K562 (cell line): ENCODE data around the gene RERE.
A peak's percentile ranks its signal among the peaks of the same experiment; 100 is the strongest.

Experiments
- BCLAF1 ChIP-seq, 2 experiments: fragments of 450-650 bp in 1 of 2; IDR thresholded peaks; 2 replicates each; pipeline ENCODE4 v1.6.1; 2011 to 2017; ENCODE audit warnings: low read depth in 2 of 2, antibody characterized with exemption in 1 of 2, borderline replicate concordance in 1 of 2, low read length in 1 of 2, mild to moderate bottlenecking in 1 of 2, mixed read lengths in 1 of 2; ENCODE audit not compliant: control insufficient read depth in 1 of 2
- FUS ChIP-seq: fragments of 200-400 bp; formaldehyde crosslinking; optimal IDR thresholded peaks from 2 replicates; pipeline ENCODE3; 2017; ENCODE audit warnings: low read depth, low read length
- HIVEP1 ChIP-seq: fragments of 250-450 bp; sonication (Bioruptor Pico); IDR thresholded peaks from 2 replicates; pipeline ENCODE4 v1.4.0; 2020; ENCODE audit warnings: mild to moderate bottlenecking
- LCOR ChIP-seq: sonication (generic); formaldehyde crosslinking; IDR thresholded peaks from 2 replicates; pipeline ENCODE4 v1.8.0; 2022; ENCODE audit warnings: mild to moderate bottlenecking, missing genetic modification reagents
- POLR2AphosphoS5 ChIP-seq: IDR thresholded peaks from 2 replicates; pipeline ENCODE4 v1.6.1; 2011; ENCODE audit warnings: mild to moderate bottlenecking, low read depth, low read length, moderate library complexity; ENCODE audit not compliant: control insufficient read depth, insufficient read depth
- TCF7 ChIP-seq: sonication (generic); IDR thresholded peaks from 2 replicates; pipeline ENCODE4 v1.6.1; 2016; ENCODE audit warnings: antibody characterized with exemption, borderline replicate concordance
- ZNF512 ChIP-seq: IDR thresholded peaks from 2 replicates; pipeline ENCODE4 v1.6.1; 2016; ENCODE audit warnings: missing genetic modification characterization, missing compliant biosample characterization
- TF ChIP-seq, protein P1 (sequence below): IDR thresholded peaks from 3 replicates; pipeline ENCODE4 v1.6.1; 2011; ENCODE audit warnings: borderline replicate concordance, mild to moderate bottlenecking, moderate library complexity; ENCODE audit not compliant: insufficient read length; ENCODE audit errors: extremely low read depth
- TF ChIP-seq, protein P2 (sequence below), 3 experiments: IDR thresholded peaks in 2 of 3; conservative IDR thresholded peaks in 1 of 3; 2 replicates each; pipeline ENCODE4 v1.5.1; 2011 to 2012; ENCODE audit warnings: low read length in 3 of 3, mild to moderate bottlenecking in 3 of 3, control low read depth in 2 of 3, improper control_type of control experiment in 1 of 3, inconsistent platforms in 1 of 3, low read depth in 1 of 3, mixed read lengths in 1 of 3, moderate library complexity in 1 of 3; ENCODE audit not compliant: insufficient read depth in 2 of 3
- TF ChIP-seq, protein P3 (sequence below): fragments of 450-650 bp; IDR thresholded peaks from 2 replicates; pipeline ENCODE4 v1.7.1; 2018; ENCODE audit warnings: mild to moderate bottlenecking, low read depth; ENCODE audit not compliant: partially characterized antibody

DNA sequence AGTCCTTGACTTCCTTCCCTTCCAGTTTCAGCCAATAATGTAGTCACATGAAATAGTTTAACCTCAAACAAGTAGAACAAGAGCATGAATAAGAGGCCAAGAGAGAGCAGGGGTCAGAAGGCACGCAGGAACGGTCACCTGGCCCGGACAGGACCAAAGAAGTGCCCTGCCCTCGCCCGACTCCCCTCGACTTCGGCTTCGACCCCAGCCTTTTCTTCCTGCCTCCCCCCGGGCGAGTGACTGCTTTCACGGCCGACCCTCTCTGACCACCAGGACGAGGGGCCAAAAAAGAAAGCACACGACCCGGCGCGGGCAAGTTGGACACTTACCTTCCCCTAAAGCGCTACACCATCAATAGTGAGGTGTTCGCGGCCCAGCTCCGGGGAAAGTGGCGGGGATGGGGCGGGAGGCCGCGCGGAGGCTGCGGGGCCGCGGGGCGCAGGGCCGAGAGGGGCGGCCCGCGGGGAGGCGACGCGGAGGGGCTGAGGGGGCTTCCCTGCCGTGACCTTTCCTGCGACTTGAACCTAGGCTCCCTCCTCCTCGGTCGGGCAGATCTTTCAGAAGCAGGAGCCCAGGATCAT, 519 bp downstream of the RERE start:
- TF ChIP-seq FUS (peak; percentile 24), HIVEP1 (no peak), POLR2AphosphoS5 (no peak), TCF7 (no peak), BCLAF1 (IDR thresholded peaks at IDR 0.05; ENCODE audit: borderline replicate concordance in 1 of 2, control insufficient read depth in 1 of 2, low read depth in 2 of 2, low read length in 1 of 2) (no peak), LCOR (CRISPR knock-in tag) (0 out of 2 replicates have a peak, but pooled peaks have one; percentile 7), ZNF512 (tag) (no peak)
- TF ChIP-seq, protein P1, sequence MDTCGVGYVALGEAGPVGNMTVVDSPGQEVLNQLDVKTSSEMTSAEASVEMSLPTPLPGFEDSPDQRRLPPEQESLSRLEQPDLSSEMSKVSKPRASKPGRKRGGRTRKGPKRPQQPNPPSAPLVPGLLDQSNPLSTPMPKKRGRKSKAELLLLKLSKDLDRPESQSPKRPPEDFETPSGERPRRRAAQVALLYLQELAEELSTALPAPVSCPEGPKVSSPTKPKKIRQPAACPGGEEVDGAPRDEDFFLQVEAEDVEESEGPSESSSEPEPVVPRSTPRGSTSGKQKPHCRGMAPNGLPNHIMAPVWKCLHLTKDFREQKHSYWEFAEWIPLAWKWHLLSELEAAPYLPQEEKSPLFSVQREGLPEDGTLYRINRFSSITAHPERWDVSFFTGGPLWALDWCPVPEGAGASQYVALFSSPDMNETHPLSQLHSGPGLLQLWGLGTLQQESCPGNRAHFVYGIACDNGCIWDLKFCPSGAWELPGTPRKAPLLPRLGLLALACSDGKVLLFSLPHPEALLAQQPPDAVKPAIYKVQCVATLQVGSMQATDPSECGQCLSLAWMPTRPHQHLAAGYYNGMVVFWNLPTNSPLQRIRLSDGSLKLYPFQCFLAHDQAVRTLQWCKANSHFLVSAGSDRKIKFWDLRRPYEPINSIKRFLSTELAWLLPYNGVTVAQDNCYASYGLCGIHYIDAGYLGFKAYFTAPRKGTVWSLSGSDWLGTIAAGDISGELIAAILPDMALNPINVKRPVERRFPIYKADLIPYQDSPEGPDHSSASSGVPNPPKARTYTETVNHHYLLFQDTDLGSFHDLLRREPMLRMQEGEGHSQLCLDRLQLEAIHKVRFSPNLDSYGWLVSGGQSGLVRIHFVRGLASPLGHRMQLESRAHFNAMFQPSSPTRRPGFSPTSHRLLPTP = no peak
- TF ChIP-seq, protein P2, sequence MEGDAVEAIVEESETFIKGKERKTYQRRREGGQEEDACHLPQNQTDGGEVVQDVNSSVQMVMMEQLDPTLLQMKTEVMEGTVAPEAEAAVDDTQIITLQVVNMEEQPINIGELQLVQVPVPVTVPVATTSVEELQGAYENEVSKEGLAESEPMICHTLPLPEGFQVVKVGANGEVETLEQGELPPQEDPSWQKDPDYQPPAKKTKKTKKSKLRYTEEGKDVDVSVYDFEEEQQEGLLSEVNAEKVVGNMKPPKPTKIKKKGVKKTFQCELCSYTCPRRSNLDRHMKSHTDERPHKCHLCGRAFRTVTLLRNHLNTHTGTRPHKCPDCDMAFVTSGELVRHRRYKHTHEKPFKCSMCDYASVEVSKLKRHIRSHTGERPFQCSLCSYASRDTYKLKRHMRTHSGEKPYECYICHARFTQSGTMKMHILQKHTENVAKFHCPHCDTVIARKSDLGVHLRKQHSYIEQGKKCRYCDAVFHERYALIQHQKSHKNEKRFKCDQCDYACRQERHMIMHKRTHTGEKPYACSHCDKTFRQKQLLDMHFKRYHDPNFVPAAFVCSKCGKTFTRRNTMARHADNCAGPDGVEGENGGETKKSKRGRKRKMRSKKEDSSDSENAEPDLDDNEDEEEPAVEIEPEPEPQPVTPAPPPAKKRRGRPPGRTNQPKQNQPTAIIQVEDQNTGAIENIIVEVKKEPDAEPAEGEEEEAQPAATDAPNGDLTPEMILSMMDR (IDR thresholded peaks at IDR 0.05 in 2 of 3, conservative IDR thresholded peaks at IDR 0.05 in 1 of 3; ENCODE audit: insufficient read depth in 2 of 3, low read depth in 1 of 3, low read length in 3 of 3) = no peak
- TF ChIP-seq, protein P3, sequence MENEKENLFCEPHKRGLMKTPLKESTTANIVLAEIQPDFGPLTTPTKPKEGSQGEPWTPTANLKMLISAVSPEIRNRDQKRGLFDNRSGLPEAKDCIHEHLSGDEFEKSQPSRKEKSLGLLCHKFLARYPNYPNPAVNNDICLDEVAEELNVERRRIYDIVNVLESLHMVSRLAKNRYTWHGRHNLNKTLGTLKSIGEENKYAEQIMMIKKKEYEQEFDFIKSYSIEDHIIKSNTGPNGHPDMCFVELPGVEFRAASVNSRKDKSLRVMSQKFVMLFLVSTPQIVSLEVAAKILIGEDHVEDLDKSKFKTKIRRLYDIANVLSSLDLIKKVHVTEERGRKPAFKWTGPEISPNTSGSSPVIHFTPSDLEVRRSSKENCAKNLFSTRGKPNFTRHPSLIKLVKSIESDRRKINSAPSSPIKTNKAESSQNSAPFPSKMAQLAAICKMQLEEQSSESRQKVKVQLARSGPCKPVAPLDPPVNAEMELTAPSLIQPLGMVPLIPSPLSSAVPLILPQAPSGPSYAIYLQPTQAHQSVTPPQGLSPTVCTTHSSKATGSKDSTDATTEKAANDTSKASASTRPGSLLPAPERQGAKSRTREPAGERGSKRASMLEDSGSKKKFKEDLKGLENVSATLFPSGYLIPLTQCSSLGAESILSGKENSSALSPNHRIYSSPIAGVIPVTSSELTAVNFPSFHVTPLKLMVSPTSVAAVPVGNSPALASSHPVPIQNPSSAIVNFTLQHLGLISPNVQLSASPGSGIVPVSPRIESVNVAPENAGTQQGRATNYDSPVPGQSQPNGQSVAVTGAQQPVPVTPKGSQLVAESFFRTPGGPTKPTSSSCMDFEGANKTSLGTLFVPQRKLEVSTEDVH = no peak
